ENCODE results near the gene LDLRAD3. TPM values are rescaled to one million over a fixed set of nuclear protein-coding genes. Genes with fewer than 3 reads are reported as not detected.

The LDLRAD3 gene
- total RNA-seq, 1 donor from 2014 or later, result 1.2 TPM

- intact Hi-C loops (cut with DNase I), result no loop called here
- ATAC-seq (ENCODE audit: poor library complexity) (no peak), DNase-seq (no peak)
Observed at GRCh38 chr11:36077886-36078685, 134.2 kb downstream of the LDLRAD3 start.

GRCh38 chr11:36078686-36079055 is 134.8 kb downstream of the LDLRAD3 start:
- ATAC-seq (ENCODE audit: poor library complexity) (no peak), DNase-seq (no peak)
- intact Hi-C loops (cut with DNase I), result no loop called here

DNA sequence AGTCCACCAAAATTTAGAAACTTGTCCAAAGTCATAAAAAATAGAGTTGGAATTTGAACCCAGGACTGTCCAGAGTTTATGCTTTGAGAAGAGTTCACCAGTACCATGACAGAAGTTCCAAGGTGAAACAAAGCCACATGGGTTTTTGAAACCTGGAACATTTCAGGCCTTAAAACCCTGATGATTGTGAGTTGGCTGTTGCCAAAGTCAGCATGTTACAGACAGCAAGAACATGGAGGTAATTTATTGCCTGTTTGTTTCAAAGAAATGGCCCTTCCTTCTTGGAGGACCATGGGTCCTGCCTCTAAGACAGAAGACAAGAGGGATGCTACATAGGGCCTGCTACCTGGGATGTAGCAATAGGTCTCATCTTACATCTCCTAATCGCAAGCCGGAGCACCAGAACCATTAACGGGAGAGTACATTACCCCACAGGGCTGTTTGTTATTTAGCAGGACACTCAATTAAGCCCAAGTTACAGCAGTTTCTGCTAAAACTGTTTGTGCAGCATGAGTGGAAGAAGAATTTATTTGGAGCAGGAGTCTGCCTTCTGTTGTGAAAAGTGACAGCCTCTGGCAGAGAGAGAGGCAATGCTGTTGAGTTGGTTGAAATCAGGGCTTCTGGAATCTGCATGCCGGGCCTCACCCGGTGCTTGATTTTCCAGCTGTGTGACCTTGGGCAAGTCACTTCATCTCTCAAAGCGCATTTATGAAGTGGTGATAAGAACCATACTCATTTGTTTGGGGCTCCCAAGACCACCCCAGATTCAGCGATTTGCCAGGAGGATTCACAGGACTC is 136.2 kb downstream of the LDLRAD3 start:
- intact Hi-C loops (cut with DNase I), result no loop called here
- no peak for DNase-seq
- no peak for ATAC-seq (ENCODE audit: poor library complexity)

GRCh38 chr11:36081274-36081945 is 137.5 kb downstream of the LDLRAD3 start:
- no peak for ATAC-seq (ENCODE audit: poor library complexity)
- intact Hi-C loops (cut with DNase I), result no loop called here
- DNase-seq, result no peak

GRCh38 chr11:36086366-36086765 is 142.5 kb downstream of the LDLRAD3 start:
- DNase-seq (no peak), ATAC-seq (ENCODE audit: poor library complexity) (no peak)
- intact Hi-C loops (cut with DNase I), result no loop called here

DNA sequence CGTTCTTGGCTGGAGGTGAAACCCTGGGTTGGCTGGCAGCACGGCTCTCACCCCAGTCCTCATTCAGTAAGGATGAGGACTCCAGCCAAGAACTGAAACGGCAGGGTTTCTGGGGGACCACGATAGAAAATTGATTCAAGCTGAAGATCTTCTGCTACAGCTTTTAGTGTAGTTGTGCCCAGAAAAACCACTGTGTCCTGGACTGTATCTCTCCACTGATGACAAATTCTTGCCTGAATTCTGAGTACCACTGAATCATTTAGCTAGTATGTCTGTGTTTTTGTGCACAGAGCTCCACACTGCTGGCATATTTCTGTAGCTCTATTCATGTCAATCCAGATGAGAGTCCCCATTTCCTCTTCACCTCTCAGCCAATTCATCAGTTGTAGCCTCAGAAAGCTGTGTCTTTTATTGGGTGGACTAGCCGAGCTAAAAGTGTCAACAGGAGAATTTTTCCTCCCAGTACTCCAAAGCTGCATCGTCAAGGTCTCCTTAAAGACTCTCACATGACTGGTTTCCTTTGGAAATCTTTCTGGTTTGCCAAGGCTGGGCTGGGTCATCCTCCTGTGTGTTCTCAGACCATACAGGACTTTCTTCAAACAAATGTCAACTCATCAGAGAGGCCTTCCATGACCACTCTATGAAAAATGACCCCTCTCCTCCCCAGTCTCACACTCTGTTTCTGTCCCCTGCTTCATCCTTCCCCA is 144.6 kb downstream of the LDLRAD3 start:
- intact Hi-C loops (cut with DNase I), result no loop called here
- no peak for DNase-seq
- ATAC-seq (ENCODE audit: poor library complexity), result no peak

- ATAC-seq (ENCODE audit: poor library complexity) (no peak), DNase-seq (no peak)
- intact Hi-C loops (cut with DNase I), result no loop called here
Observed at GRCh38 chr11:36089920-36090319, 146.1 kb downstream of the LDLRAD3 start.

- intact Hi-C loops (cut with DNase I), result no loop called here
- DNase-seq (no peak), ATAC-seq (ENCODE audit: poor library complexity) (no peak)
Observed at GRCh38 chr11:36090356-36091109, 146.7 kb downstream of the LDLRAD3 start.

- ATAC-seq (ENCODE audit: poor library complexity) (no peak), DNase-seq (no peak)
- intact Hi-C loops (cut with DNase I), result no loop called here
Observed at GRCh38 chr11:36091256-36091811, 147.5 kb downstream of the LDLRAD3 start.

- DNase-seq, result no peak
- intact Hi-C loops (cut with DNase I), result no loop called here
Observed at GRCh38 chr11:36092314-36093030, 148.6 kb downstream of the LDLRAD3 start.

GRCh38 chr11:36093548-36093947 is 149.7 kb downstream of the LDLRAD3 start:
- intact Hi-C loops (cut with DNase I), result no loop called here
- ATAC-seq (ENCODE audit: poor library complexity) (no peak), DNase-seq (no peak)

More at GRCh38 chr11:36092314-36093030, 148.6 kb downstream of the LDLRAD3 start:
- ATAC-seq (ENCODE audit: poor library complexity), result no peak

GRCh38 chr11:36094164-36094563 is 150.3 kb downstream of the LDLRAD3 start:
- no peak for DNase-seq
- ATAC-seq (ENCODE audit: poor library complexity), result no peak
- intact Hi-C loops (cut with DNase I), result no loop called here

DNA sequence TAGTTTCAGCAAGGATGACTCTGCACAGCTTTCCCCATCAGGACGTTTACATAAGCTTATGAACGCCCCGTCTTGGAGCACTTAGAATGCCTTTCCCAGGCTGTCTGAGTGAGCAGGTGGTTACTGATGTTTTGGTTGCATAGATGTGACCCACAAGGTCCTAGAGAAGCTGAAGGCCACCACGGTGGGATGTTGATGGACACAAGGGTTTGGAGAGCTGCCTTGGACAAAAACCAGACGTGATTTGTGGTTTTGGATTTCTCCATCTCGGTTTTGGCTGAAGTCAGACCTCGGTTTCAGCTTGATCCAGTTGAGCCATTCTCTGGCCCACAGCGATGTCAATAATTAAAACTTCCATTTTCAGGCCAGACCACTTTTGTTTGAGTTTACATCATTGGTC is 151.9 kb downstream of the LDLRAD3 start:
- ATAC-seq (ENCODE audit: poor library complexity) (no peak), DNase-seq (no peak)
- intact Hi-C loops (cut with DNase I), result no loop called here

DNA sequence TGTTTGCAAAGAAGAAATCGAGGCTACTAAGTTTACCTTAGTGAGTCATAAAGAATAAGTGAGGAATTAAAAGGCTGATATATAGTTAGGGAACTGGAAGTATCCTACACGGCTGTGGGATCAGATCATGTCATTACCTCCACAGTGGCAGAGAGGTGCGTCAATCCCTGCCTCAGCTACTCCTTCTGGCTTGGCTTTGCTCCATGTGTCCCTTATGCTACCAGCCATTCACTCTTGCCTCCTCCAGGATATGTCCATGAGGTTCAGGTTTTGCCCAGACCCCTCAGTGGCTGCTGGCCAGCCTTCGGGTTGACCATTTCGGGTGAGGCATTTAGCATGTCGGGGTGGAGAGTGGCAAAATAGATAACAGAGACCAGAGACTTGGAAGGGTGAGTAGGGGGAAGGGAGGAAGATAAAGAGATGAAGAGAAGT is 153.4 kb downstream of the LDLRAD3 start:
- intact Hi-C loops (cut with DNase I), result no loop called here
- ATAC-seq (ENCODE audit: poor library complexity) (no peak), DNase-seq (no peak)

- intact Hi-C loops (cut with DNase I), result no loop called here
- DNase-seq (peak; percentile 62), ATAC-seq (ENCODE audit: poor library complexity) (peak; percentile 41)
Observed at GRCh38 chr11:36098087-36098486, 154.2 kb downstream of the LDLRAD3 start.

GRCh38 chr11:36098853-36099375 is 155.1 kb downstream of the LDLRAD3 start:
- intact Hi-C loops (cut with DNase I), result no loop called here

DNA sequence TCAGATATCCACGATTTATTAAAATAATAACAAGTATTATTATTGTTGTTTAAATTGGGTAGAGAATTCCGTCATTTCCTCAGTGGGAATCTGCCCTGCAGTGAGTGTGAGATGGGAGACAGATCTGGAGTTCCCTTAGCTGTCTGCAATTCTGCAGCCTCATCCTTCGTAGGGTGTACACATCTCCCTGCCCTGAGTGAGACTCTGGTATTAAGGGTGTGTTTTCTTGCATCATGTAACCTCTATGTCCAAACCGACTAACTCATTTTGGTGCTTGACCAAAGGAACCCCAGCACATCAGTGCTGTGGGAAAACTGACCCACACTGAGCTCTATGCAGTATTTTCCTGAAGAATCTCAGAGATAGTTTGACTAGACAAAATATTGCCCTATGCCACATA is 157.6 kb downstream of the LDLRAD3 start:
- intact Hi-C loops (cut with DNase I), result no loop called here
- ATAC-seq (ENCODE audit: poor library complexity) (no peak), DNase-seq (no peak)

More at GRCh38 chr11:36098853-36099375, 155.1 kb downstream of the LDLRAD3 start:
- ATAC-seq (ENCODE audit: poor library complexity) (no peak), DNase-seq (no peak)
